HEK293 (cell line): ENCODE results near the gene OR2A5.

Experiments
- ZNF785 ChIP-seq: fragments of 450-650 bp; formaldehyde crosslinking; IDR thresholded peaks from 2 replicates; pipeline ENCODE4 v1.5.1; 2016; ENCODE audit warnings: missing biosample characterization, missing genetic modification characterization
- TF ChIP-seq, protein P1 (sequence below): fragments of 450-650 bp; formaldehyde crosslinking; IDR thresholded peaks from 2 replicates; pipeline ENCODE4 v1.5.1; 2016; ENCODE audit warnings: missing biosample characterization, missing genetic modification characterization

- no peak for TF ChIP-seq ZNF785 (tag by site-specific recombination)
- TF ChIP-seq, protein P1, sequence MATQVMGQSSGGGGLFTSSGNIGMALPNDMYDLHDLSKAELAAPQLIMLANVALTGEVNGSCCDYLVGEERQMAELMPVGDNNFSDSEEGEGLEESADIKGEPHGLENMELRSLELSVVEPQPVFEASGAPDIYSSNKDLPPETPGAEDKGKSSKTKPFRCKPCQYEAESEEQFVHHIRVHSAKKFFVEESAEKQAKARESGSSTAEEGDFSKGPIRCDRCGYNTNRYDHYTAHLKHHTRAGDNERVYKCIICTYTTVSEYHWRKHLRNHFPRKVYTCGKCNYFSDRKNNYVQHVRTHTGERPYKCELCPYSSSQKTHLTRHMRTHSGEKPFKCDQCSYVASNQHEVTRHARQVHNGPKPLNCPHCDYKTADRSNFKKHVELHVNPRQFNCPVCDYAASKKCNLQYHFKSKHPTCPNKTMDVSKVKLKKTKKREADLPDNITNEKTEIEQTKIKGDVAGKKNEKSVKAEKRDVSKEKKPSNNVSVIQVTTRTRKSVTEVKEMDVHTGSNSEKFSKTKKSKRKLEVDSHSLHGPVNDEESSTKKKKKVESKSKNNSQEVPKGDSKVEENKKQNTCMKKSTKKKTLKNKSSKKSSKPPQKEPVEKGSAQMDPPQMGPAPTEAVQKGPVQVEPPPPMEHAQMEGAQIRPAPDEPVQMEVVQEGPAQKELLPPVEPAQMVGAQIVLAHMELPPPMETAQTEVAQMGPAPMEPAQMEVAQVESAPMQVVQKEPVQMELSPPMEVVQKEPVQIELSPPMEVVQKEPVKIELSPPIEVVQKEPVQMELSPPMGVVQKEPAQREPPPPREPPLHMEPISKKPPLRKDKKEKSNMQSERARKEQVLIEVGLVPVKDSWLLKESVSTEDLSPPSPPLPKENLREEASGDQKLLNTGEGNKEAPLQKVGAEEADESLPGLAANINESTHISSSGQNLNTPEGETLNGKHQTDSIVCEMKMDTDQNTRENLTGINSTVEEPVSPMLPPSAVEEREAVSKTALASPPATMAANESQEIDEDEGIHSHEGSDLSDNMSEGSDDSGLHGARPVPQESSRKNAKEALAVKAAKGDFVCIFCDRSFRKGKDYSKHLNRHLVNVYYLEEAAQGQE: no peak
These were observed 56.5 kb downstream of the OR2A5 start for GRCh38 chr7:144105211-144105610.
